GM23248 (cell line): ENCODE data around the gene PPP5C.

Source experiments
- EZH2 ChIP-seq: fragments of 200-600 bp; sonication (generic); IDR thresholded peaks from 2 replicates; pipeline ENCODE4 v1.6.1; 2018; ENCODE audit warnings: antibody characterized with exemption, mild to moderate bottlenecking; ENCODE audit not compliant: insufficient read depth, poor library complexity, severe bottlenecking
- EZH2phosphoT487 ChIP-seq: fragments of 200-600 bp; sonication (generic); IDR thresholded peaks from 2 replicates; pipeline ENCODE4 v1.6.1; 2018; ENCODE audit warnings: antibody characterized with exemption, moderate library complexity, mild to moderate bottlenecking, low read depth; ENCODE audit not compliant: insufficient read depth

GRCh38 chr19:46407856-46408663, 61.2 kb downstream of the PPP5C start:
- TF ChIP-seq EZH2: no peak
- TF ChIP-seq EZH2phosphoT487: no peak
